CD8-positive, alpha-beta memory T cell (primary cell): ENCODE data around the gene NPW. TPM values are rescaled to one million over a fixed set of nuclear protein-coding genes. Genes with fewer than 3 reads are reported as not detected.

Experiments
- CTCF ChIA-PET: fragments of 350-600 bp; sonication (Branson Sonifier 250); formaldehyde crosslinking; loops from one replicate; lab custom pipeline; 2021; ENCODE audit warnings: antibody characterized with exemption; lab: Charles Lee
- POLR2A ChIA-PET: fragments of 350-600 bp; sonication (Branson Sonifier 250); formaldehyde crosslinking; loops from one replicate; lab custom pipeline; 2021; ENCODE audit warnings: antibody characterized with exemption; lab: Charles Lee
- DNase-seq, 5 donors: peaks; one replicate each; pipeline versions ENCODE4 v3.0.0 to v3.0.0-alpha.2; 2020 to 2022; ENCODE audit warnings: mixed read lengths in 1 of 5
- H3K27ac ChIP-seq: one replicate; pipeline ENCODE4 v1.7.0; 2013; ENCODE audit warnings: low read depth, mild to moderate bottlenecking, low read length, moderate library complexity
- H3K27me3 ChIP-seq: 2 replicates; pipeline ENCODE4 v1.7.0; 2013; ENCODE audit warnings: low read length, mild to moderate bottlenecking; ENCODE audit not compliant: insufficient read depth, poor library complexity, severe bottlenecking
- H3K36me3 ChIP-seq: 2 replicates; pipeline ENCODE4 v1.7.0; 2013; ENCODE audit warnings: mild to moderate bottlenecking, low read length, moderate library complexity; ENCODE audit not compliant: insufficient read depth
- H3K4me1 ChIP-seq: 2 replicates; pipeline ENCODE4 v1.7.0; 2013; ENCODE audit warnings: mild to moderate bottlenecking, low read length, moderate library complexity; ENCODE audit not compliant: insufficient read depth
- H3K4me3 ChIP-seq: 2 replicates; pipeline ENCODE4 v1.7.0; 2013; ENCODE audit warnings: mild to moderate bottlenecking, low read length
- H3K9me3 ChIP-seq: 2 replicates; pipeline ENCODE4 v1.7.0; 2013; ENCODE audit warnings: mild to moderate bottlenecking, low read length
- H3K27ac Mint-ChIP-seq, 8 donors: one replicate each; pipeline ENCODE4 v1.8.0; 2020 to 2021; ENCODE audit warnings: mixed read lengths in 8 of 8, mild to moderate bottlenecking in 6 of 8, inconsistent platforms in 3 of 8, moderate library complexity in 3 of 8
- H3K27me3 Mint-ChIP-seq, 2 donors: one replicate each; pipeline ENCODE4 v1.8.0; 2020 to 2021; ENCODE audit warnings: mixed read lengths in 2 of 2, mild to moderate bottlenecking in 1 of 2, moderate library complexity in 1 of 2
- H3K36me3 Mint-ChIP-seq, 3 donors: one replicate each; pipeline ENCODE4 v1.8.0; 2020 to 2021; ENCODE audit warnings: mixed read lengths in 3 of 3, inconsistent platforms in 1 of 3, mild to moderate bottlenecking in 1 of 3
- H3K4me1 Mint-ChIP-seq, 3 donors: one replicate each; pipeline ENCODE4 v1.8.0; 2020 to 2021; ENCODE audit warnings: mixed read lengths in 3 of 3, inconsistent platforms in 1 of 3, mild to moderate bottlenecking in 1 of 3
- H3K4me3 Mint-ChIP-seq, 7 donors: one replicate each; pipeline ENCODE4 v1.8.0; 2020 to 2021; ENCODE audit warnings: mixed read lengths in 7 of 7, mild to moderate bottlenecking in 6 of 7, moderate library complexity in 4 of 7, inconsistent platforms in 2 of 7
- H3K9me3 Mint-ChIP-seq, 5 donors: one replicate each; pipeline ENCODE4 v1.8.0; 2020 to 2022; ENCODE audit warnings: mixed read lengths in 5 of 5, mild to moderate bottlenecking in 3 of 5, moderate library complexity in 2 of 5, inconsistent platforms in 1 of 5
- polyA plus RNA-seq: library from polyadenylated mRNA; unstranded; fragments of 300-500 nt; fragmentation: Illumina TruSeq; gene quantifications from one replicate; pipeline ENCODE4 v1.2.3, GENCODE V29; 2021
- total RNA-seq, 2 experiments: library from RNA; stranded (reverse); gene quantifications; one replicate each; pipeline ENCODE4 v1.2.3, GENCODE V29; 2021

Gene NPW
- total and polyA plus RNA-seq, 3 experiments from 2014 or later = 9.4 to 12.5 TPM; not detected in 1

GRCh38 chr16:2042986-2043666 is 23.5 kb downstream of the NPW start:
- ChIA-PET CTCF (no interaction called here), POLR2A (no interaction called here)

GRCh38 chr16:2043667-2044451 is 24.3 kb downstream of the NPW start:
- Histone ChIP-seq H3K36me3 (no peaks in the 10 kb centered on the region), H3K9me3 (no peaks in the 10 kb centered on the region), H3K4me1 (peaks cover 12% of the 10 kb centered on the region), H3K27ac (no peak overlapping the region), H3K27me3 (no peaks in the 10 kb centered on the region), H3K4me3 (no peak overlapping the region)
- CTCF ChIA-PET = no interaction called here
- no peak overlapping the region for H3K27ac Mint-ChIP-seq
- no peak overlapping the region for H3K4me3 Mint-ChIP-seq
- H3K36me3 Mint-ChIP-seq = peaks cover 0 to 8% (median 0%) of the 10 kb centered on the region in 3 donors
- POLR2A ChIA-PET = no interaction called here
- peaks cover 14 to 19% (median 15%) of the 10 kb centered on the region in 3 donors for H3K4me1 Mint-ChIP-seq
- no peaks in the 10 kb centered on the region for H3K9me3 Mint-ChIP-seq
- DNase-seq = no peak
- H3K27me3 Mint-ChIP-seq = no peaks in the 10 kb centered on the region

More at GRCh38 chr16:2042986-2043666, 23.5 kb downstream of the NPW start:
- no peak overlapping the region for H3K4me3 Mint-ChIP-seq
- Histone ChIP-seq H3K4me3 (no peak overlapping the region), H3K36me3 (no peaks in the 10 kb centered on the region), H3K27me3 (no peaks in the 10 kb centered on the region), H3K9me3 (no peaks in the 10 kb centered on the region), H3K27ac (no peak overlapping the region), H3K4me1 (peaks cover 6% of the 10 kb centered on the region)
- H3K27ac Mint-ChIP-seq = no peak overlapping the region
- no peak for DNase-seq
- H3K27me3 Mint-ChIP-seq = no peaks in the 10 kb centered on the region
- peaks cover 7 to 12% (median 7%) of the 10 kb centered on the region in 3 donors for H3K4me1 Mint-ChIP-seq
- H3K9me3 Mint-ChIP-seq = no peaks in the 10 kb centered on the region
- peaks cover 0 to 7% (median 0%) of the 10 kb centered on the region in 3 donors for H3K36me3 Mint-ChIP-seq

GRCh38 chr16:2044541-2044940 is 25.0 kb downstream of the NPW start:
- Histone ChIP-seq H3K27me3 (no peaks in the 10 kb centered on the region), H3K9me3 (no peaks in the 10 kb centered on the region), H3K27ac (no peak overlapping the region), H3K4me1 (peaks cover 14% of the 10 kb centered on the region), H3K36me3 (no peaks in the 10 kb centered on the region), H3K4me3 (no peak overlapping the region)
- H3K27me3 Mint-ChIP-seq = no peaks in the 10 kb centered on the region
- ChIA-PET POLR2A (interaction anchor here (0.6 kb wide), 1 partner anchor 217 kb away, joined by 4 read pairs; no protein-coding TSS in a partner anchor), CTCF (no interaction called here)
- H3K4me1 Mint-ChIP-seq = peaks cover 14 to 22% (median 16%) of the 10 kb centered on the region in 3 donors
- no peaks in the 10 kb centered on the region for H3K9me3 Mint-ChIP-seq
- DNase-seq = no peak
- no peak overlapping the region for H3K27ac Mint-ChIP-seq
- H3K4me3 Mint-ChIP-seq = no peak overlapping the region
- H3K36me3 Mint-ChIP-seq = peaks cover 0 to 8% (median 0%) of the 10 kb centered on the region in 3 donors

GRCh38 chr16:2045965-2046892 is 26.6 kb downstream of the NPW start:
- peaks cover 0 to 18% (median under 1%) of the 10 kb centered on the region in 3 donors for H3K36me3 Mint-ChIP-seq
- H3K9me3 Mint-ChIP-seq = no peaks in the 10 kb centered on the region
- Histone ChIP-seq H3K27me3 (no peaks in the 10 kb centered on the region), H3K4me1 (peaks cover 14% of the 10 kb centered on the region), H3K27ac (no peak overlapping the region), H3K4me3 (no peak overlapping the region), H3K36me3 (no peaks in the 10 kb centered on the region), H3K9me3 (no peaks in the 10 kb centered on the region)
- peaks cover 14 to 27% (median 16%) of the 10 kb centered on the region in 3 donors for H3K4me1 Mint-ChIP-seq
- H3K4me3 Mint-ChIP-seq = peak overlapping the region; percentile 34 to 94 (median 90)
- H3K27me3 Mint-ChIP-seq = no peaks in the 10 kb centered on the region
- no peak for DNase-seq
- H3K27ac Mint-ChIP-seq = peak overlapping the region in 1 of 8 donors; percentile 77
- ChIA-PET POLR2A (interaction anchor here (2.1 kb wide), 1 partner anchor 10 kb away, joined by 6 read pairs; no protein-coding TSS in a partner anchor), CTCF (interaction anchor here (1.2 to 2.5 kb wide), 5 partner anchors 21 to 109 kb away, joined by 3 to 17 read pairs (median 4); partner anchors contain the start of gene TRAF7)

- Histone ChIP-seq H3K36me3 (no peaks in the 10 kb centered on the region), H3K4me3 (peak overlapping the region; percentile 67), H3K9me3 (no peaks in the 10 kb centered on the region), H3K27me3 (no peaks in the 10 kb centered on the region), H3K27ac (peak overlapping the region; percentile 43), H3K4me1 (peaks cover 14% of the 10 kb centered on the region)
- POLR2A ChIA-PET = interaction anchor here (0.7 to 2.1 kb wide), 2 partner anchors 11 to 30 kb away, joined by 3 to 6 read pairs; no protein-coding TSS in a partner anchor
- peak overlapping the region in 7 of 8 donors; percentile 32 to 92 (median 70) for H3K27ac Mint-ChIP-seq
- DNase-seq = no peak
- peaks cover 14 to 27% (median 16%) of the 10 kb centered on the region in 3 donors for H3K4me1 Mint-ChIP-seq
- peak overlapping the region; percentile 85 to 94 (median 91) for H3K4me3 Mint-ChIP-seq
- H3K36me3 Mint-ChIP-seq = peaks cover 0 to 25% (median 1%) of the 10 kb centered on the region in 3 donors
- H3K9me3 Mint-ChIP-seq = no peaks in the 10 kb centered on the region
- no peaks in the 10 kb centered on the region for H3K27me3 Mint-ChIP-seq
- CTCF ChIA-PET = interaction anchor here (1.0 to 2.5 kb wide), 6 partner anchors 22 to 108 kb away, joined by 3 to 17 read pairs (median 4); partner anchors contain the start of gene TRAF7
Measured at GRCh38 chr16:2046893-2047329, 27.3 kb downstream of the NPW start.

- Mint-ChIP-seq H3K4me3 (peak within 1 kb of the TSS; percentile 90 to 94 (median 91)), H3K27ac (peak within 1 kb of the TSS; percentile 29 to 92 (median 86))
- CTCF ChIA-PET = interaction anchor here (1.0 to 2.5 kb wide), 8 partner anchors 11 to 108 kb away, joined by 3 to 17 read pairs (median 4); partner anchors contain the start of gene TRAF7
Measured at GRCh38 chr16:2047330-2048115, 27.9 kb downstream of the NPW start, which contains the start of the genes NTHL1 and TSC2. NTHL1 (minus strand) TSS chr16:2047834; CDS start chr16:2047823, 11 bp downstream. TSC2 (plus strand) TSS chr16:2047985; CDS start chr16:2048616, 631 bp downstream.

More at GRCh38 chr16:2047330-2048115, 27.9 kb downstream of the NPW start, which contains the start of the genes NTHL1 and TSC2:
- H3K36me3 ChIP-seq = peaks cover 4% of the 10 kb centered on the region
- peak within 1 kb of the TSS; percentile 57 for H3K27ac ChIP-seq
- Mint-ChIP-seq H3K36me3 (peaks cover 0 to 30% (median 1%) of the 10 kb centered on the region in 3 donors), H3K4me1 (peaks cover 14 to 28% (median 16%) of the 10 kb centered on the region in 3 donors), H3K9me3 (no peaks in the 10 kb centered on the region), H3K27me3 (no peaks in the 10 kb centered on the region)
- peak within 1 kb of the TSS; percentile 67 for H3K4me3 ChIP-seq
- H3K4me1 ChIP-seq = peaks cover 14% of the 10 kb centered on the region
- H3K9me3 ChIP-seq = no peaks in the 10 kb centered on the region
- H3K27me3 ChIP-seq = no peaks in the 10 kb centered on the region
- DNase-seq = peak; percentile 88 to 93 (median 89)
- POLR2A ChIA-PET = interaction anchor here (0.5 to 2.1 kb wide), 7 partner anchors 11 to 575 kb away, joined by 3 to 14 read pairs (median 6); partner anchors contain the start of genes HAGH and TRAF7
